Measurements from ENCODE around the gene STXBP2.

DNA sequence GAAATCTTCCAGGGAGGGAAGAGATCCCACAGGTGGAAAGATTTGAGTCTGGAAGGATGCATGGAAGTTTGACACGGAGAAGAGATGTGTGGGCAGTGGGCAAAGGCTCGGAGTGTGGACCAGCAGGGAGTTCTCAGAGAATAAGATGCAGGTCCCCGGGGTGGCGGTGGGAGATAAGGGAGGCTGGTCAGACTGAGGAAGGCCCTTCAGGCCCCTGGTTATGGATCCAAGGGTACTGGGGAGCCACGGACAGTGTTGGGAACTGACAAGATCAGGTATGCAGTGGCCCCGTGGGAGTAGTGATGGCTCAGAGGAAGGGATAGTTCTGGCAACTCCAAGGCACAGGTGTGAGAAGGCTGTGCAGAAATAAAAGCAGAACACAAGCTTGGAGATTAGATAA is 38.7 kb upstream of the STXBP2 start:
- TF ChIP-seq EZH2 (IDR thresholded peaks at IDR 0.05) = no peak
- TF ChIP-seq TCF7L2 (IDR thresholded peaks at IDR 0.05; ENCODE audit: borderline replicate concordance, extremely low read depth, insufficient read depth, insufficient read length) = no peak
- no peak for TF ChIP-seq CTCF (IDR thresholded peaks at IDR 0.05 in 2 of 3, conservative IDR thresholded peaks at IDR 0.05 in 1 of 3; ENCODE audit: borderline replicate concordance in 1 of 3, insufficient read depth in 1 of 3, low read depth in 2 of 3, low read length in 2 of 3)
